MM.1S (cell line): ENCODE measurements around the gene AREL1.

Experiments used
- EZH2 ChIP-seq: fragments of 300-600 bp; sonication (generic); optimal IDR thresholded peaks from 2 replicates; pipeline ENCODE3; 2017; ENCODE audit warnings: low read depth, mild to moderate bottlenecking, antibody characterized with exemption, low read length, mixed read lengths
- EZH2phosphoT487 ChIP-seq: fragments of 300-600 bp; sonication (generic); IDR thresholded peaks from 2 replicates; pipeline ENCODE4 v1.6.1; 2018; ENCODE audit warnings: antibody characterized with exemption, low read length
- TF ChIP-seq, protein P1 (sequence below): fragments of 300-600 bp; sonication (generic); IDR thresholded peaks from 2 replicates; pipeline ENCODE4 v1.5.1; 2016; ENCODE audit warnings: antibody characterized with exemption, low read length, mixed read lengths

DNA sequence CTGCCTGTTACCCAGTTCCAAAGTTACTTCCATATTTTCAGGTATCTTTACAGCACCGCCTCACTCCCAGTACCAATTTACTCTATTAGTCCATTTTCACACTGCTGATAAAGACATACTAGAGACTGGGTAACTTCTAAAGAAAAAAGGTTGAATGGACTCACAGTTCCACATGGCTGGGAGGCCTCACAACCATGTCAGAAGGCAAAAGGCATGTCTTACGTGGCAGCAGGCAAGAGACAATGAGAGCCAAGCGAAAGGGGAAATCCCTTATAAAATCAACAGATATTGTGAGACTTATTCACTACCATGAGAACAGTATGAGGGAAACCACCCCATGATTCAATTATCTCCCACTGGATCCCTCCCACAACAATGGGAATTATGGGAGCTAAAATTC is 9.8 kb downstream of the AREL1 start:
- TF ChIP-seq EZH2 (no peak), EZH2phosphoT487 (no peak)
- TF ChIP-seq, protein P1, sequence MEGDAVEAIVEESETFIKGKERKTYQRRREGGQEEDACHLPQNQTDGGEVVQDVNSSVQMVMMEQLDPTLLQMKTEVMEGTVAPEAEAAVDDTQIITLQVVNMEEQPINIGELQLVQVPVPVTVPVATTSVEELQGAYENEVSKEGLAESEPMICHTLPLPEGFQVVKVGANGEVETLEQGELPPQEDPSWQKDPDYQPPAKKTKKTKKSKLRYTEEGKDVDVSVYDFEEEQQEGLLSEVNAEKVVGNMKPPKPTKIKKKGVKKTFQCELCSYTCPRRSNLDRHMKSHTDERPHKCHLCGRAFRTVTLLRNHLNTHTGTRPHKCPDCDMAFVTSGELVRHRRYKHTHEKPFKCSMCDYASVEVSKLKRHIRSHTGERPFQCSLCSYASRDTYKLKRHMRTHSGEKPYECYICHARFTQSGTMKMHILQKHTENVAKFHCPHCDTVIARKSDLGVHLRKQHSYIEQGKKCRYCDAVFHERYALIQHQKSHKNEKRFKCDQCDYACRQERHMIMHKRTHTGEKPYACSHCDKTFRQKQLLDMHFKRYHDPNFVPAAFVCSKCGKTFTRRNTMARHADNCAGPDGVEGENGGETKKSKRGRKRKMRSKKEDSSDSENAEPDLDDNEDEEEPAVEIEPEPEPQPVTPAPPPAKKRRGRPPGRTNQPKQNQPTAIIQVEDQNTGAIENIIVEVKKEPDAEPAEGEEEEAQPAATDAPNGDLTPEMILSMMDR = no peak
